GM23338 (cell line): ENCODE measurements around the gene KLK5.

Experiments
- CTCF ChIP-seq, 2 experiments: fragments of 200-600 bp in 1 of 2; sonication (generic) in 1 of 2; conservative IDR thresholded peaks; 2 replicates each; pipeline versions ENCODE4 v1.5.1 to v1.6.1; 2016 to 2017; ENCODE audit warnings: antibody characterized with exemption in 2 of 2, low read depth in 2 of 2, mild to moderate bottlenecking in 2 of 2, moderate library complexity in 1 of 2
- EZH2 ChIP-seq: fragments of 200-600 bp; sonication (generic); IDR thresholded peaks from one replicate; pipeline ENCODE4 v1.8.0; 2017; ENCODE audit warnings: antibody characterized with exemption, mild to moderate bottlenecking, low read depth; ENCODE audit not compliant: unreplicated experiment
- EZH2phosphoT487 ChIP-seq: fragments of 200-600 bp; sonication (generic); IDR thresholded peaks from one replicate; pipeline ENCODE4 v1.8.1; 2018; ENCODE audit warnings: antibody characterized with exemption; ENCODE audit not compliant: unreplicated experiment
- POLR2AphosphoS5 ChIP-seq: IDR thresholded peaks from 2 replicates; pipeline ENCODE4 v1.6.1; 2016; ENCODE audit warnings: antibody characterized with exemption, low read depth
- REST ChIP-seq: IDR thresholded peaks from one replicate; pipeline ENCODE4 v1.6.1; 2018; ENCODE audit warnings: antibody characterized with exemption; ENCODE audit not compliant: unreplicated experiment

GRCh38 chr19:51002089-51002532, 49.3 kb upstream of the KLK5 start:
- TF ChIP-seq CTCF (conservative IDR thresholded peaks at IDR 0.05; ENCODE audit: low read depth in 2 of 2) (no peak), REST (no peak), EZH2phosphoT487 (no peak), POLR2AphosphoS5 (no peak), EZH2 (no peak)
